ENCODE measurements around the gene SLC1A3.

Gene SLC1A3

GRCh38 chr5:36680066-36680465 lies 73.7 kb downstream of the SLC1A3 start:
- no peak for TF ChIP-seq CSDC2 (CRISPR knock-in tag; IDR thresholded peaks at IDR 0.05)
- TF ChIP-seq OSR1 (CRISPR knock-in tag; IDR thresholded peaks at IDR 0.05): no peak
- TF ChIP-seq BACH2 (CRISPR knock-in tag; IDR thresholded peaks at IDR 0.05; ENCODE audit: borderline replicate concordance): no peak
- no peak for TF ChIP-seq ZNF70 (CRISPR knock-in tag; IDR thresholded peaks at IDR 0.05)
- no peak for TF ChIP-seq ISL1 (CRISPR knock-in tag; IDR thresholded peaks at IDR 0.05)
- TF ChIP-seq SNAI2 (CRISPR knock-in tag; IDR thresholded peaks at IDR 0.05): no peak
- TF ChIP-seq CREB5 (CRISPR knock-in tag; IDR thresholded peaks at IDR 0.05; ENCODE audit: low read depth): no peak
- TF ChIP-seq TSHZ2 (CRISPR knock-in tag; IDR thresholded peaks at IDR 0.05): no peak
- no peak for TF ChIP-seq ZC3H10 (CRISPR knock-in tag; IDR thresholded peaks at IDR 0.05)
- TF ChIP-seq CSRNP3 (CRISPR knock-in tag; IDR thresholded peaks at IDR 0.05): no peak
- no peak for TF ChIP-seq ZNF8 (CRISPR knock-in tag; IDR thresholded peaks at IDR 0.05)
- TF ChIP-seq RARB (CRISPR knock-in tag; IDR thresholded peaks at IDR 0.05): no peak
- TF ChIP-seq ESRRG (CRISPR knock-in tag; IDR thresholded peaks at IDR 0.05): no peak
- no peak for TF ChIP-seq ZNF565 (CRISPR knock-in tag; conservative IDR thresholded peaks at IDR 0.05; ENCODE audit: low read depth)
- no peak for TF ChIP-seq ZFP3 (CRISPR knock-in tag; IDR thresholded peaks at IDR 0.05)
- TF ChIP-seq ARNTL (CRISPR knock-in tag; IDR thresholded peaks at IDR 0.05; ENCODE audit: borderline replicate concordance, low read depth): no peak
- TF ChIP-seq ZFP30 (CRISPR knock-in tag; IDR thresholded peaks at IDR 0.05): no peak
- no peak for TF ChIP-seq GLIS3 (CRISPR knock-in tag; IDR thresholded peaks at IDR 0.05)
- no peak for TF ChIP-seq PPARA (CRISPR knock-in tag; IDR thresholded peaks at IDR 0.05; ENCODE audit: borderline replicate concordance)
- TF ChIP-seq POU6F1 (CRISPR knock-in tag; IDR thresholded peaks at IDR 0.05; ENCODE audit: borderline replicate concordance, low read depth): no peak
- ATAC-seq: no peak

- TF ChIP-seq CSRNP3 (CRISPR knock-in tag; IDR thresholded peaks at IDR 0.05) (no peak), CREB5 (CRISPR knock-in tag; IDR thresholded peaks at IDR 0.05; ENCODE audit: low read depth) (no peak), ZNF8 (CRISPR knock-in tag; IDR thresholded peaks at IDR 0.05) (no peak), OSR1 (CRISPR knock-in tag; IDR thresholded peaks at IDR 0.05) (no peak), ZFP3 (CRISPR knock-in tag; IDR thresholded peaks at IDR 0.05) (no peak)
- ATAC-seq: no peak
These were observed 75.3 kb downstream of the SLC1A3 start for GRCh38 chr5:36681711-36682110.

- TF ChIP-seq TCF4 (CRISPR knock-in tag; IDR thresholded peaks at IDR 0.05; ENCODE audit: borderline replicate concordance): no peak
- no peak for TF ChIP-seq ZNF565 (CRISPR knock-in tag; conservative IDR thresholded peaks at IDR 0.05; ENCODE audit: low read depth)
- no peak for TF ChIP-seq CREB5 (CRISPR knock-in tag; IDR thresholded peaks at IDR 0.05; ENCODE audit: low read depth)
- TF ChIP-seq CSRNP3 (CRISPR knock-in tag; IDR thresholded peaks at IDR 0.05): no peak
- TF ChIP-seq OSR1 (CRISPR knock-in tag; IDR thresholded peaks at IDR 0.05): no peak
- TF ChIP-seq PATZ1 (CRISPR knock-in tag; IDR thresholded peaks at IDR 0.05; ENCODE audit: borderline replicate concordance): no peak
- no peak for TF ChIP-seq ZFP3 (CRISPR knock-in tag; IDR thresholded peaks at IDR 0.05)
- TF ChIP-seq ZC3H10 (CRISPR knock-in tag; IDR thresholded peaks at IDR 0.05): no peak
- no peak for ATAC-seq
These were observed 76.1 kb downstream of the SLC1A3 start for GRCh38 chr5:36682499-36682898.

Data from SK-N-SH treated with all-trans-retinoic acid at 6 μM for 48 hours (cell line).